Uterus (tissue), 4 donors: Measurements from ENCODE around the gene MYO9B. TPM values are rescaled to one million over a fixed set of nuclear protein-coding genes. Genes with fewer than 3 reads are reported as not detected.
"Not testable (repeated sequence)": the region's sequence is repeated elsewhere in the genome, so short reads cannot be mapped to it uniquely, and the experiment has no call there.

Source experiments
- DNase-seq, 2 donors: peaks; one replicate each; pipeline ENCODE4 v3.0.0-alpha.2; 2019 to 2020
- H3K27ac ChIP-seq, 2 donors: fragments of 200-600 bp; sonication (generic); 1 replicate in 1 of 2; 2 replicates in 1 of 2; pipeline ENCODE4 v1.5.1; 2016 to 2018
- H3K27me3 ChIP-seq, 2 donors: fragments of 200-600 bp; sonication (generic); one replicate each; pipeline ENCODE4 v1.5.1; 2018 to 2019; ENCODE audit warnings: control low read depth in 1 of 2
- H3K36me3 ChIP-seq, 2 donors: fragments of 200-600 bp; sonication (generic); one replicate each; pipeline ENCODE4 v1.5.1; 2019; ENCODE audit warnings: control low read depth in 1 of 2
- H3K4me1 ChIP-seq, 2 donors: fragments of 200-600 bp; sonication (generic); one replicate each; pipeline ENCODE4 v1.5.1; 2018 to 2019; ENCODE audit warnings: control low read depth in 1 of 2
- H3K4me3 ChIP-seq, 2 donors: fragments of 200-600 bp; sonication (generic); 1 replicate in 1 of 2; 2 replicates in 1 of 2; pipeline ENCODE4 v1.5.1; 2018 to 2019; ENCODE audit warnings: mild to moderate bottlenecking in 1 of 2
- H3K9me3 ChIP-seq, 2 donors: fragments of 200-600 bp; sonication (generic); one replicate each; pipeline ENCODE4 v1.5.1; 2019; ENCODE audit warnings: control low read depth in 1 of 2
- POLR2A ChIP-seq, 2 donors: fragments of 450-650 bp; IDR thresholded peaks; one replicate each; pipeline ENCODE4 v1.6.1; 2016; ENCODE audit warnings: antibody characterized with exemption in 2 of 2, mild to moderate bottlenecking in 1 of 2, moderate library complexity in 1 of 2
- intact Hi-C: fragments of 100-400 bp; cut with DNase I; formaldehyde crosslinking; loops from one replicate; pipeline ENCODE4 v1.15.1; 2023; ENCODE audit warnings: low total_unique reads
- total RNA-seq, 4 donors: library from RNA; depleted of rRNA in 3 of 4; stranded (reverse); fragments of >200 nt in 3 of 4; gene quantifications; one replicate each; pipeline versions ENCODE4 v1.1.0 to v1.2.4, GENCODE V29; 2014 to 2023
- TF ChIP-seq, protein P1 (sequence below), 4 experiments: fragments of 200-600 bp in 2 of 4; fragments of 450-650 bp in 2 of 4; sonication (generic) in 2 of 4; IDR thresholded peaks; one replicate each; pipeline ENCODE4 v1.5.1; 2016 to 2019; ENCODE audit warnings: antibody characterized with exemption in 4 of 4, mild to moderate bottlenecking in 2 of 4, moderate library complexity in 1 of 4
- donor health status: DM: yes; HTN: yes; CAD: no.

Gene MYO9B
- total RNA-seq, 4 donors from 2014 or later, result 17.6 to 117 (median 54.1) TPM

DNA sequence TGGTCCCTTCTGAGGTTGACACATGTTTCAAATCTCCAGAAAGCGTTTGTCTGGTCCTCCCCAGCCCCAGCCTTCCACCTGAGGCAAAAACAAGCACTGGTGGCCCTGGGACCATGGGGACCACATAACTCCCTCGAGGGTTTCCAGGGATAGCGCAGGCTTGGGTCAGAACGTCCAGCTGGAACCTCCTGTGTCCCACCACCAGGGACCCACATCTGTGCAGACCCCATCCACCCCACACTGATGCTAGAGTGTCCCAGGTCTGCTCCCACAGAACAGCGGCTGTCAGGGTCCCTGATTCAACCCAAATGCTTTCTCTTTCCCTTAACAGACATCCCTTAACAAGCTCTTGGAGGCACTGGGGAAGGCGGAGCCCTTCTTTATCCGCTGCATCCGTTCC, 110.0 kb downstream of the MYO9B start:
- no peaks in the 10 kb centered on the region for H3K9me3 ChIP-seq
- TF ChIP-seq POLR2A (IDR thresholded peaks at IDR 0.05), result no peak
- TF ChIP-seq, protein P1, sequence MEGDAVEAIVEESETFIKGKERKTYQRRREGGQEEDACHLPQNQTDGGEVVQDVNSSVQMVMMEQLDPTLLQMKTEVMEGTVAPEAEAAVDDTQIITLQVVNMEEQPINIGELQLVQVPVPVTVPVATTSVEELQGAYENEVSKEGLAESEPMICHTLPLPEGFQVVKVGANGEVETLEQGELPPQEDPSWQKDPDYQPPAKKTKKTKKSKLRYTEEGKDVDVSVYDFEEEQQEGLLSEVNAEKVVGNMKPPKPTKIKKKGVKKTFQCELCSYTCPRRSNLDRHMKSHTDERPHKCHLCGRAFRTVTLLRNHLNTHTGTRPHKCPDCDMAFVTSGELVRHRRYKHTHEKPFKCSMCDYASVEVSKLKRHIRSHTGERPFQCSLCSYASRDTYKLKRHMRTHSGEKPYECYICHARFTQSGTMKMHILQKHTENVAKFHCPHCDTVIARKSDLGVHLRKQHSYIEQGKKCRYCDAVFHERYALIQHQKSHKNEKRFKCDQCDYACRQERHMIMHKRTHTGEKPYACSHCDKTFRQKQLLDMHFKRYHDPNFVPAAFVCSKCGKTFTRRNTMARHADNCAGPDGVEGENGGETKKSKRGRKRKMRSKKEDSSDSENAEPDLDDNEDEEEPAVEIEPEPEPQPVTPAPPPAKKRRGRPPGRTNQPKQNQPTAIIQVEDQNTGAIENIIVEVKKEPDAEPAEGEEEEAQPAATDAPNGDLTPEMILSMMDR (IDR thresholded peaks at IDR 0.05), result no peak
- no peak overlapping the region for H3K27ac ChIP-seq
- H3K4me3 ChIP-seq, result no peak overlapping the region
- intact Hi-C loops, result no loop called here
- no peaks in the 10 kb centered on the region for H3K36me3 ChIP-seq
- DNase-seq, result no peak
- no peaks in the 10 kb centered on the region for H3K27me3 ChIP-seq
- H3K4me1 ChIP-seq, result no peaks in the 10 kb centered on the region

DNA sequence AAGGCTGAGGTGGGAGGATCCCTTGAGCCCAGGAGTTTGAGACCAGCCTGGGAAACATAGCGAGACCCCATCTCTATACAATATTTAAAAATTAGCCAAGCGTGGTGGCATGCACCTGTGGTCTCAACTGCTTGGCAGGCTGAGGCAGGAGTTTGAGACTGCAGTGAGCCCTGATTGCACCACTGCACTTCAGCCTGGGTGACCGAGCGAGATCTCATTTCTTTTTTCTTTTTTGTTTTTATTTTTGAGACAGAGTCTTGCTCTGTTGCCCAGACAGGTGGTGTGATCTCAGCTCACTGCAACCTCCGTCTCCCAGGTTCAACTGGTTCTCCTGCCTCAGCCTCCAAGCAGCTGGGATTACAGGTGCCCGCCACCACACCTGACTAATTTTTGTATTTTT, 116.2 kb downstream of the MYO9B start:
- DNase-seq, H3K27me3 ChIP-seq, H3K9me3 ChIP-seq, H3K36me3 ChIP-seq, H3K27ac ChIP-seq, H3K4me1 ChIP-seq, H3K4me3 ChIP-seq, intact Hi-C loops: not testable (repeated sequence)

DNA sequence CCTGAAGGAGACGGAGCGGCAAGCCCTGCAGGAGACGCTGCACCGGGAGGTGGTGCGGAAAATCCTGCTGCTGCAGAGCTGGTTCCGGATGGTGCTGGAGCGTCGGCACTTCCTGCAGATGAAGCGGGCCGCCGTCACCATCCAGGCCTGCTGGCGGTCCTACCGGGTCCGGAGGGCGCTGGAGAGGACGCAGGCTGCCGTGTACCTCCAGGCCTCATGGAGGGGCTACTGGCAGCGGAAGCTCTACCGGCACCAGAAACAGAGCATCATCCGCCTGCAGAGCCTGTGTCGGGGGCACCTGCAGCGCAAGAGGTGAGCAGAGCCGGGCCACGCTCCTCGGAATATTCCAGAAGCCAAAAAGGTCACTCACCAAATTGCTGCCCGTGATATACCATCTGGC, 117.2 kb downstream of the MYO9B start:
- Histone ChIP-seq H3K9me3 (no peaks in the 10 kb centered on the region), H3K36me3 (no peaks in the 10 kb centered on the region), H3K4me1 (no peaks in the 10 kb centered on the region), H3K27ac (no peak overlapping the region), H3K4me3 (no peak overlapping the region), H3K27me3 (no peaks in the 10 kb centered on the region)
- no peak for DNase-seq
- intact Hi-C loops, result no loop called here
- TF ChIP-seq POLR2A (IDR thresholded peaks at IDR 0.05), result no peak
- TF ChIP-seq, protein P1 (IDR thresholded peaks at IDR 0.05), result no peak

DNA sequence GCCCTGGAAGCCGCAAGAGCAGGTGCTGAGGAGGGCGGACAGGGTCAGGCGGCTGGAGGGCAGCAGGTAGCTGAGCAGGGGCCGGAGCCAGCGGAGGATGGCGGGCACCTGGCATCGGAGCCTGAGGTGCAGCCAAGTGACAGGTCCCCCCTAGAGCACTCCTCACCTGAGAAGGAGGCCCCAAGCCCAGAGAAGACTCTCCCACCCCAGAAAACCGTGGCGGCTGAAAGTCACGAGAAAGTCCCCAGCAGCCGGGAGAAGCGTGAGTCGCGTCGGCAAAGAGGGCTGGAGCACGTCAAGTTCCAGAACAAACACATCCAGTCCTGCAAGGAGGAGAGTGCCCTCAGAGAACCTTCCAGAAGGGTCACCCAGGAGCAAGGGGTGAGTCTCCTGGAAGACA, 119.0 kb downstream of the MYO9B start:
- Histone ChIP-seq H3K4me1 (no peaks in the 10 kb centered on the region), H3K36me3 (no peaks in the 10 kb centered on the region), H3K27me3 (no peaks in the 10 kb centered on the region), H3K9me3 (no peaks in the 10 kb centered on the region), H3K4me3 (no peak overlapping the region), H3K27ac (no peak overlapping the region)
- no peak for TF ChIP-seq POLR2A (IDR thresholded peaks at IDR 0.05)
- TF ChIP-seq, protein P1 (IDR thresholded peaks at IDR 0.05), result no peak
- no peak for DNase-seq
- intact Hi-C loops, result no loop called here

DNA sequence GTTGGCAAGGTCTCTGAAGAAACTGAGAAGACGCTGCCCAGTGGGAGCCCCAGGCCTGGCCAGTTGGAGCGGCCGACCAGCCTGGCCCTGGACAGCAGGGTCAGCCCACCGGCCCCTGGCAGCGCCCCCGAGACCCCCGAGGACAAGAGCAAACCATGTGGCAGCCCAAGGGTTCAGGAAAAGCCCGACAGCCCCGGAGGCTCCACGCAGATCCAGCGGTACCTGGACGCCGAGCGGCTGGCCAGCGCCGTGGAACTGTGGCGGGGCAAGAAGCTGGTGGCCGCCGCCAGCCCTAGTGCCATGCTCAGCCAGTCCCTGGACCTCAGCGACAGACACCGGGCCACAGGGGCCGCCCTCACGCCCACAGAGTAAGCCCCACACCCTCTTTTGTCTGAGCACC, 119.5 kb downstream of the MYO9B start:
- TF ChIP-seq, protein P1 (IDR thresholded peaks at IDR 0.05), result no peak
- TF ChIP-seq POLR2A (IDR thresholded peaks at IDR 0.05), result no peak
- no peak overlapping the region for H3K4me3 ChIP-seq
- no peaks in the 10 kb centered on the region for H3K27me3 ChIP-seq
- H3K36me3 ChIP-seq, result no peaks in the 10 kb centered on the region
- intact Hi-C loops, result no loop called here
- H3K27ac ChIP-seq, result no peak overlapping the region
- no peaks in the 10 kb centered on the region for H3K4me1 ChIP-seq
- no peak for DNase-seq
- no peaks in the 10 kb centered on the region for H3K9me3 ChIP-seq

DNA sequence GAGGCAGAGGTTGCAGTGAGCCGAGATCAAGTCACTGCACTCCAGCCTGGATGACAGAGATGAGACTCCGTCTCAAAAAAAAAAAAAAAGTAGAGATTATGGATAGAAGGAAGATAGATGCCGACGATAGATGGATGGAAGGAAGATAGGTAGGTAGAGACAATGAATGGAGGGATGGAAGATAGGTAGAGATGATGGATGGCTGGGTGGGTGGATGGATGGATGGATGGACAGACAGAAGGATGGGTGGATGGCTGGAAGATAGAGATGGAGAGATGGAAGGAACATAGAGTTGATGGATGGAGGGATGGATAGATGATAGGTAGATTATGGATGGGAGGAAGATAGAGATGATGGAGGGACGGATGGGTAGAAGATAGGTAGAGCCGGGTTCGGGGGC, 121.0 kb downstream of the MYO9B start:
- intact Hi-C loops, result no loop called here
- TF ChIP-seq POLR2A (IDR thresholded peaks at IDR 0.05), result no peak
- TF ChIP-seq, protein P1 (IDR thresholded peaks at IDR 0.05), result no peak

More for the DNA sequence above, 121.0 kb downstream of the MYO9B start:
- no peak for DNase-seq
- Histone ChIP-seq H3K27ac (no peak overlapping the region), H3K4me3 (no peak overlapping the region), H3K4me1 (no peaks in the 10 kb centered on the region), H3K27me3 (no peaks in the 10 kb centered on the region), H3K36me3 (no peaks in the 10 kb centered on the region), H3K9me3 (no peaks in the 10 kb centered on the region)
